ENCODE results near the gene BRME1. TPM values are rescaled to one million over a fixed set of nuclear protein-coding genes. Genes with fewer than 3 reads are reported as not detected.

The BRME1 gene
- polyA plus RNA-seq, 3 donors: 0.05 to 0.28 TPM; not detected in 1

GRCh38 chr19:13849991-13850909, 55.7 kb downstream of the BRME1 start:
- no peak for TF ChIP-seq CTCF (IDR thresholded peaks at IDR 0.05)
- Mint-ChIP-seq H3K4me1 (peaks cover 48% of the 10 kb centered on the region), H3K36me3 (peaks cover 0 to 2% of the 10 kb centered on the region in 2 donors), H3K4me3 (peak overlapping the region; percentile 80 to 88), H3K27me3 (ENCODE audit: low read depth in 3 of 3) (peaks cover 0 to 5% (median 2%) of the 10 kb centered on the region in 3 donors), H3K9me3 (no peaks in the 10 kb centered on the region), H3K27ac (peak overlapping the region; percentile 99 to 100 (median 99))
- H3K4me1 ChIP-seq (ENCODE audit: control insufficient read depth in 1 of 2, insufficient read depth in 2 of 2, low read length in 2 of 2): peaks cover 46 to 53% of the 10 kb centered on the region in 2 donors
- no peaks in the 10 kb centered on the region for H3K36me3 ChIP-seq (replicated peaks in 1 of 2; ENCODE audit: control insufficient read depth in 1 of 2, insufficient read depth in 2 of 2, low read length in 2 of 2)
- H3K27ac ChIP-seq (ENCODE audit: low read depth in 1 of 2, low read length in 2 of 2): peak overlapping the region; percentile 84 to 99
- 7% methylated on average over 57 of the region's 66 CpGs for WGBS (ENCODE audit: insufficient coverage)
- no peaks in the 10 kb centered on the region for H3K27me3 ChIP-seq (ENCODE audit: control insufficient read depth in 2 of 2, insufficient read depth in 2 of 2, low read length in 2 of 2)
- no peaks in the 10 kb centered on the region for H3K79me2 ChIP-seq (ENCODE audit: insufficient read depth, low read length)
- peak overlapping the region; percentile 90 for H3K9ac ChIP-seq (ENCODE audit: insufficient read depth, low read length, poor library complexity, severe bottlenecking)
- intact Hi-C loops (cut with micrococcal nuclease): loop anchor here (2.0 to 10.0 kb wide), 4 partner anchors 13 to 1065 kb away; partner anchors contain the start of genes IER2 (in 1 of the 2) and STX10 (in 1 of the 2)
- H3K4me3 ChIP-seq (replicated peaks in 1 of 3; ENCODE audit: low read depth in 2 of 3, low read length in 3 of 3): peak overlapping the region; percentile 27 to 37 (median 34)
- H2AFZ ChIP-seq (ENCODE audit: insufficient read depth, low read depth, low read length, poor library complexity, severe bottlenecking): no peak overlapping the region
- H3K9me3 ChIP-seq (replicated peaks in 1 of 2; ENCODE audit: control insufficient read depth in 1 of 2, insufficient read depth in 1 of 2, low read length in 2 of 2): no peaks in the 10 kb centered on the region
- H3K4me2 ChIP-seq (replicated peaks; ENCODE audit: extremely low read depth, low read length, poor library complexity, severe bottlenecking): peak overlapping the region; percentile 40
- H4K20me1 ChIP-seq (ENCODE audit: insufficient read depth, low read length): no peaks in the 10 kb centered on the region
- peak; percentile 81 to 88 (median 84) for DNase-seq

GRCh38 chr19:13848798-13849676, 56.9 kb downstream of the BRME1 start:
- Histone ChIP-seq H3K9ac (ENCODE audit: insufficient read depth, low read length, poor library complexity, severe bottlenecking) (no peak overlapping the region), H4K20me1 (ENCODE audit: insufficient read depth, low read length) (no peaks in the 10 kb centered on the region), H3K4me1 (ENCODE audit: control insufficient read depth in 1 of 2, insufficient read depth in 2 of 2, low read length in 2 of 2) (peaks cover 56 to 57% of the 10 kb centered on the region in 2 donors), H3K27me3 (ENCODE audit: control insufficient read depth in 2 of 2, insufficient read depth in 2 of 2, low read length in 2 of 2) (no peaks in the 10 kb centered on the region), H3K9me3 (replicated peaks in 1 of 2; ENCODE audit: control insufficient read depth in 1 of 2, insufficient read depth in 1 of 2, low read length in 2 of 2) (no peaks in the 10 kb centered on the region), H3K4me3 (replicated peaks in 1 of 3; ENCODE audit: low read depth in 2 of 3, low read length in 3 of 3) (no peak overlapping the region), H3K4me2 (replicated peaks; ENCODE audit: extremely low read depth, low read length, poor library complexity, severe bottlenecking) (no peak overlapping the region), H3K27ac (ENCODE audit: low read depth in 1 of 2, low read length in 2 of 2) (peak overlapping the region in 1 of 2 donors; percentile 54), H3K36me3 (replicated peaks in 1 of 2; ENCODE audit: control insufficient read depth in 1 of 2, insufficient read depth in 2 of 2, low read length in 2 of 2) (no peaks in the 10 kb centered on the region), H3K79me2 (ENCODE audit: insufficient read depth, low read length) (peaks cover under 1% of the 10 kb centered on the region), H2AFZ (ENCODE audit: insufficient read depth, low read depth, low read length, poor library complexity, severe bottlenecking) (no peak overlapping the region)
- TF ChIP-seq CTCF (IDR thresholded peaks at IDR 0.05): no peak
- Mint-ChIP-seq H3K36me3 (peaks cover 0 to 8% of the 10 kb centered on the region in 2 donors), H3K9me3 (no peaks in the 10 kb centered on the region), H3K4me3 (no peak overlapping the region), H3K27ac (peak overlapping the region; percentile 81 to 100 (median 99)), H3K27me3 (ENCODE audit: low read depth in 3 of 3) (peaks cover 0 to 5% (median 2%) of the 10 kb centered on the region in 3 donors), H3K4me1 (peaks cover 56% of the 10 kb centered on the region)
- peak in 1 of 3 donors; percentile 19 for DNase-seq
- intact Hi-C loops (cut with micrococcal nuclease): loop anchor here (10.0 kb wide), 2 partner anchors 694 to 1064 kb away; partner anchors contain the start of genes IER2 (in 1 of the 2) and STX10 (in 1 of the 2)
- WGBS (ENCODE audit: insufficient coverage): 87% methylated on average over 11 of the region's 16 CpGs

Measured in CD14-positive monocyte (primary cell).